Osteoblast (primary cell): Measurements from ENCODE around the gene C1orf74. TPM values are rescaled to one million over a fixed set of nuclear protein-coding genes. Genes with fewer than 3 reads are reported as not detected.
A peak's percentile ranks its signal among the peaks of the same experiment; 100 is the strongest.

Source experiments
- DNase-seq: peaks from one replicate; pipeline ENCODE4 v3.0.0; 2011; ENCODE audit warnings: low spot score, mixed read lengths; ENCODE audit not compliant: insufficient read length; ENCODE audit errors: missing footprints
- H2AFZ ChIP-seq: 2 replicates; pipeline ENCODE4 v1.6.0; 2011; ENCODE audit warnings: mild to moderate bottlenecking, low read length
- H3K27ac ChIP-seq: 2 replicates; pipeline ENCODE4 v1.5.1; 2011; ENCODE audit warnings: mild to moderate bottlenecking, low read depth, low read length, moderate library complexity
- H3K27me3 ChIP-seq: 2 replicates; pipeline ENCODE4 v1.6.0; 2012; ENCODE audit warnings: mild to moderate bottlenecking, control low read depth, inconsistent platforms, low read length, moderate library complexity; ENCODE audit not compliant: insufficient read depth
- H3K36me3 ChIP-seq: 2 replicates; pipeline ENCODE4 v1.5.1; 2011; ENCODE audit warnings: mild to moderate bottlenecking, low read length, control low read depth, moderate library complexity; ENCODE audit not compliant: insufficient read depth
- H3K4me1 ChIP-seq: 2 replicates; pipeline ENCODE4 v1.5.1; 2011; ENCODE audit warnings: mild to moderate bottlenecking, low read length, control low read depth, moderate library complexity; ENCODE audit not compliant: insufficient read depth
- H3K4me2 ChIP-seq: 2 replicates; pipeline ENCODE4 v1.6.0; 2011; ENCODE audit warnings: mild to moderate bottlenecking, low read length; ENCODE audit not compliant: insufficient read depth
- H3K4me3 ChIP-seq: fragments of 200-600 bp; sonication (generic); 3 replicates; pipeline ENCODE4 v1.5.1; 2012; ENCODE audit warnings: mild to moderate bottlenecking, low read length, inconsistent platforms; ENCODE audit not compliant: insufficient read depth
- H3K79me2 ChIP-seq: 2 replicates; pipeline ENCODE4 v1.6.0; 2012; ENCODE audit warnings: mild to moderate bottlenecking, low read length, control low read depth, inconsistent platforms; ENCODE audit not compliant: insufficient read depth
- H3K9me3 ChIP-seq: 2 replicates; pipeline ENCODE4 v1.5.1; 2011; ENCODE audit warnings: low read depth, low read length, control low read depth
- H4K20me1 ChIP-seq: 2 replicates; pipeline ENCODE4 v1.6.0; 2012; ENCODE audit warnings: mild to moderate bottlenecking, low read length, control low read depth; ENCODE audit not compliant: insufficient read depth
- total RNA-seq: library from RNA; depleted of rRNA; stranded (reverse); fragments of >200 nt; gene quantifications from 2 replicates; pipeline ENCODE4 v1.2.3, GENCODE V29; 2012
- TF ChIP-seq, protein P1 (sequence below): IDR thresholded peaks from 2 replicates; pipeline ENCODE4 v1.5.1; 2011; ENCODE audit warnings: mild to moderate bottlenecking, low read depth, low read length, moderate library complexity; ENCODE audit errors: extremely low read depth

Gene C1orf74
- total RNA-seq, 1 donor: 2.5 TPM

DNA sequence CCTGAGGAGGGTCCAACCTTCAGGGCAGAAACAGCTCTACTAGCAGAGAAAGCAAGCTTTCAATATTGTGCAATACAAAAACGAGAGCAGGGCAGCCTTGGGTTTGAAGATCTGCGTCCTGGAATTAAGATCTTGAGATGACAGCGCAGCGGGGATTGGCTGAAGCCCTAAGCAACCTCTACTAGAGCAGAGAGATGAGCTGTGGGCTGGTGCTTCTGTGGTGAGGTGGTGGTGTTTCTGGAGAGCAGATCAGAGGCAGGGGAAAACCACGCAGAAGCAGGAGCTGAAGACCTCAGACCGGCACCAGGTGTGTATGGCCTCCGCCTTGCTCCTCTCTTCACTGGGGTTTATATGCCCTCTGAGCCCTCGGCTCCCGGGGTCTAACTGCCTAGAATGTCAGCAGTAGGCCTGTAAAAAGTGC lies 16.0 kb downstream of the C1orf74 start:
- Histone ChIP-seq H4K20me1 (no peaks in the 10 kb centered on the region), H3K4me2 (peak overlapping the region; percentile 66), H3K4me3 (no peak overlapping the region), H3K4me1 (peaks cover 22% of the 10 kb centered on the region), H3K27ac (peak overlapping the region; percentile 93), H3K9me3 (no peaks in the 10 kb centered on the region), H2AFZ (peak overlapping the region; percentile 88), H3K36me3 (no peaks in the 10 kb centered on the region), H3K27me3 (no peaks in the 10 kb centered on the region), H3K79me2 (no peaks in the 10 kb centered on the region)
- no peak for DNase-seq
- TF ChIP-seq, protein P1, sequence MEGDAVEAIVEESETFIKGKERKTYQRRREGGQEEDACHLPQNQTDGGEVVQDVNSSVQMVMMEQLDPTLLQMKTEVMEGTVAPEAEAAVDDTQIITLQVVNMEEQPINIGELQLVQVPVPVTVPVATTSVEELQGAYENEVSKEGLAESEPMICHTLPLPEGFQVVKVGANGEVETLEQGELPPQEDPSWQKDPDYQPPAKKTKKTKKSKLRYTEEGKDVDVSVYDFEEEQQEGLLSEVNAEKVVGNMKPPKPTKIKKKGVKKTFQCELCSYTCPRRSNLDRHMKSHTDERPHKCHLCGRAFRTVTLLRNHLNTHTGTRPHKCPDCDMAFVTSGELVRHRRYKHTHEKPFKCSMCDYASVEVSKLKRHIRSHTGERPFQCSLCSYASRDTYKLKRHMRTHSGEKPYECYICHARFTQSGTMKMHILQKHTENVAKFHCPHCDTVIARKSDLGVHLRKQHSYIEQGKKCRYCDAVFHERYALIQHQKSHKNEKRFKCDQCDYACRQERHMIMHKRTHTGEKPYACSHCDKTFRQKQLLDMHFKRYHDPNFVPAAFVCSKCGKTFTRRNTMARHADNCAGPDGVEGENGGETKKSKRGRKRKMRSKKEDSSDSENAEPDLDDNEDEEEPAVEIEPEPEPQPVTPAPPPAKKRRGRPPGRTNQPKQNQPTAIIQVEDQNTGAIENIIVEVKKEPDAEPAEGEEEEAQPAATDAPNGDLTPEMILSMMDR: no peak

DNA sequence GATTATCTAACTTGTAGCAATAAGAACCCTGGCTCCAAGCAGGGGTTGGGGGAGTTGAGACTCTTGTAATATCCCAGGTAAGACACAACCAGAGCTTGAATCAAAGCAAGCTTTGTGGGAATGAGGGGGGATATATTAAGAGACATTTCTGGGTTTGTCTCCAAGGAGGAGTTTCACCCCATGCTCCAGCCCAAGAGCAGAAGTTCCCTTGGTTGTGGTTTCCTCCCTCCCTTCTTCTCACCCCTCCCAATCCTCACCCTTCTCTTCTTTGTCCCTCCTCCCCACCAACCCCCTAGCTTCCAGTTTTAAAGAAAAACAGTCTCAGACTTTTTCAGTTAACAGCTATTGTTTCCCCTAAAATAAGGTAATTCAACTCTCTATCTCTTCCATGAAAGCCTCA lies 16.7 kb downstream of the C1orf74 start:
- no peak for DNase-seq
- Histone ChIP-seq H3K27ac (no peak overlapping the region), H3K79me2 (no peaks in the 10 kb centered on the region), H3K4me1 (peaks cover 22% of the 10 kb centered on the region), H3K4me3 (no peak overlapping the region), H4K20me1 (no peaks in the 10 kb centered on the region), H2AFZ (no peak overlapping the region), H3K27me3 (no peaks in the 10 kb centered on the region), H3K4me2 (no peak overlapping the region), H3K9me3 (no peaks in the 10 kb centered on the region), H3K36me3 (no peaks in the 10 kb centered on the region)
- TF ChIP-seq, protein P1: no peak

DNA sequence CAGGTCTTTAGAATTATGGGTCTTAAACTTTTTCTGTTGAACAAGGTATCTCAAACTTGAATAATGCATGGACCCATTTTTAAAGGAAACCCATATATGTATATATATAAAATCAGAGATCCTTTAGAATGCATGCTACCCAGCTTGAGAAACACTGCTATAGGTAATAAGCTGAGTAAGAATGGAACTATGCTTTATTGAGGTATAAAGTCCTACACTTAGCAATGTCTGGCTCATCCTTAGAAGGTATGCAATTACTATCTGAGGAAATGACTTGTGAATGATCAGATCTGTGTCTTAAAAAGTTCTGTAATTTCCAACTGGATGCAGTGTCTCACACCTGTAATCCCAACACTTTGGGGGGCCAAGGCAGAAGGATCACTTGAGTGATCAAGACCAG lies 17.3 kb downstream of the C1orf74 start:
- Histone ChIP-seq H3K4me1 (peaks cover 22% of the 10 kb centered on the region), H3K4me2 (no peak overlapping the region), H3K27ac (no peak overlapping the region), H3K9me3 (no peaks in the 10 kb centered on the region), H3K27me3 (no peaks in the 10 kb centered on the region), H3K36me3 (no peaks in the 10 kb centered on the region), H3K79me2 (no peaks in the 10 kb centered on the region), H4K20me1 (no peaks in the 10 kb centered on the region), H3K4me3 (no peak overlapping the region), H2AFZ (no peak overlapping the region)
- TF ChIP-seq, protein P1: no peak
- DNase-seq: no peak

DNA sequence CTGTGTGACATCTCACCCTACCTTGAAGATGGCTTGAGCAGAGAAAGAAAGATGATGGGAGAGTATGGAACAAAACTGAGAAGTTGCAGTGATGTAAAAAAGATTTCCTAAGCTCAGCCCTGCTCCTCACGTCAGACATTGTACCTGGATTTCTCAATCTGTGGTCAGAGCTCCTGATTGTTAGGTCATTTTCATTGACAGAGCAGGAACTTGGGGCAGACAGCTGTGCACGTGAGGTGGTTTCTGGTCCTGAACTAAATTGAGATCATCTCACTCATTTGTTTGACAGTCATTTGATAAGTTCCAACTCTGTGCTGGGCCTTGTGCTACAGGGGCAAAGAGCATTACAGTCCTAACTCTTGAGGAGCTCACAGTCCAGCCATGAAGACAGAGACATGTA lies 18.3 kb downstream of the C1orf74 start:
- Histone ChIP-seq H3K36me3 (no peaks in the 10 kb centered on the region), H4K20me1 (no peaks in the 10 kb centered on the region), H2AFZ (no peak overlapping the region), H3K4me3 (no peak overlapping the region), H3K9me3 (no peaks in the 10 kb centered on the region), H3K79me2 (no peaks in the 10 kb centered on the region), H3K27me3 (no peaks in the 10 kb centered on the region), H3K4me1 (peaks cover 25% of the 10 kb centered on the region), H3K4me2 (no peak overlapping the region), H3K27ac (no peak overlapping the region)
- DNase-seq: no peak
- TF ChIP-seq, protein P1: no peak
